Fibroblast of villous mesenchyme (primary cell): ENCODE data around the gene B3GNT9. TPM values are rescaled to one million over a fixed set of nuclear protein-coding genes. Genes with fewer than 3 reads are reported as not detected.
A peak's percentile ranks its signal among the peaks of the same experiment; 100 is the strongest.

Experiments used
- DNase-seq: peaks from one replicate; pipeline ENCODE4 v3.0.0-alpha.2; 2010; ENCODE audit warnings: low read depth
- H3K4me3 ChIP-seq: 2 replicates; pipeline ENCODE4 v1.5.1; 2011; ENCODE audit warnings: low read depth, mild to moderate bottlenecking, low read length
- total RNA-seq: library from RNA; depleted of rRNA; stranded (reverse); fragments of >200 nt; gene quantifications from 2 replicates; pipeline ENCODE4 v1.2.3, GENCODE V29; 2012
- TF ChIP-seq, protein P1 (sequence below): IDR thresholded peaks from 2 replicates; pipeline ENCODE4 v1.5.1; 2012; ENCODE audit warnings: low read depth, mild to moderate bottlenecking, low read length; ENCODE audit not compliant: insufficient read depth

B3GNT9 gene
- total RNA-seq, 1 donor, result 41.9 TPM

DNA sequence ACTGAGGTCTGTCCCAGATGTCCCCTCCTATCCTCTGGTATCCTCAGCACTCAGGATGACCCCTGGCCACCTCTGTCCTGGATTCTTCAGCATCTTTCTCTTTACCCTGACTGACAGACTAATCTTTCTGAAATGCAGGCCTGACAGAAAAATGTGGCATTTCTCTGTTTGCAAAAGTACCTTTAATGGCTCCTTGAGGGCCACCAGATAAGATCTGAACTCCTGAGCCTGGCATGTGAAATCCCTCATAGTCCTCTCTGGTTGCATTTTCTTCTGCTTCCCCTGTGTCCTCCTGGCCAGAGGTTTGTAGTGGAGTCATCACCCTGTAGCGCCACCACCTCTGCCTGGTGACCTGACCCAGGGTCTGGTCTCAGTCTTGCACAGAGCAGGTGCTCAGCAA, 46.1 kb upstream of the B3GNT9 start:
- DNase-seq, result no peak
- TF ChIP-seq, protein P1, sequence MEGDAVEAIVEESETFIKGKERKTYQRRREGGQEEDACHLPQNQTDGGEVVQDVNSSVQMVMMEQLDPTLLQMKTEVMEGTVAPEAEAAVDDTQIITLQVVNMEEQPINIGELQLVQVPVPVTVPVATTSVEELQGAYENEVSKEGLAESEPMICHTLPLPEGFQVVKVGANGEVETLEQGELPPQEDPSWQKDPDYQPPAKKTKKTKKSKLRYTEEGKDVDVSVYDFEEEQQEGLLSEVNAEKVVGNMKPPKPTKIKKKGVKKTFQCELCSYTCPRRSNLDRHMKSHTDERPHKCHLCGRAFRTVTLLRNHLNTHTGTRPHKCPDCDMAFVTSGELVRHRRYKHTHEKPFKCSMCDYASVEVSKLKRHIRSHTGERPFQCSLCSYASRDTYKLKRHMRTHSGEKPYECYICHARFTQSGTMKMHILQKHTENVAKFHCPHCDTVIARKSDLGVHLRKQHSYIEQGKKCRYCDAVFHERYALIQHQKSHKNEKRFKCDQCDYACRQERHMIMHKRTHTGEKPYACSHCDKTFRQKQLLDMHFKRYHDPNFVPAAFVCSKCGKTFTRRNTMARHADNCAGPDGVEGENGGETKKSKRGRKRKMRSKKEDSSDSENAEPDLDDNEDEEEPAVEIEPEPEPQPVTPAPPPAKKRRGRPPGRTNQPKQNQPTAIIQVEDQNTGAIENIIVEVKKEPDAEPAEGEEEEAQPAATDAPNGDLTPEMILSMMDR, result no peak
- no peak overlapping the region for H3K4me3 ChIP-seq

DNA sequence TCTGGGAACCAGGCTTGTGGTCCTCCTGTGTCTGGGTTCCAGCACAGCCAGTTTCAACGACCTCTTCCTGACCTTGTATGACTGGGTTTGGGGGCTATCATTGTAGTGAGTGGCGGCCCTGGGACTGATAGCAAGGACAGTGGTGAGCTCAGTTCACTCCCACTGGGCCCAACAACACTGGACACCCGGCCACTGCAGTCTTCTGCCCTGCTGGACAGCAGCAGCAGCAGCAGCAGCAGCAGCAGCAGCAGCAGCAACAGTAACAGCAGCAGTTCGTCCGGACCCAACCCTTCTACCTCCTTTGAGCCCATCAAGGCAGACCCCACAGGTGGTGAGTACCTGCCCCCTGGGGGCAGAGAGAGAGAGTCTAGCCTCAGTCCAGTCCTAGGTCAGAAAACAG, 44.9 kb upstream of the B3GNT9 start:
- TF ChIP-seq, protein P1, result no peak
- no peak overlapping the region for H3K4me3 ChIP-seq
- no peak for DNase-seq

DNA sequence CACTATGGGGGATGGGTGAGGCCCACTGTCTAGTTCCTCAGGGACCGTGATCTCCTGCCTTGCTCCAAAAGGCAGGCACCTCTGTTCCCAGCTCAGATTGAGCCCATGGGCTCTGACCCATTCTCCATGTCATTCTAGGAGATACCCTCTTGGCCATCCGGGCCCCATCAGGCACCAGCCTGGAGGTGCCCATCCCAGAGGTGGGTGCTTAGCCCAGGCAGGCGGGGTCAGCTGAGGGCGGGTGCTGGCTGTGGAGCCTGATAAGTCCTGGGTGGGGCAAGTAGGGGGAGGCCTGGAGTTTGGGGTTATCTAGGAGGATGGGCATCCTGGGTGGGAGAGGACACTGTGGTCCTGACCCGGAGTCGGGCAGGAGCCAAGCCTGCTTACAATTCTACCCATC, 43.5 kb upstream of the B3GNT9 start:
- DNase-seq, result no peak
- TF ChIP-seq, protein P1, result no peak
- no peak overlapping the region for H3K4me3 ChIP-seq

DNA sequence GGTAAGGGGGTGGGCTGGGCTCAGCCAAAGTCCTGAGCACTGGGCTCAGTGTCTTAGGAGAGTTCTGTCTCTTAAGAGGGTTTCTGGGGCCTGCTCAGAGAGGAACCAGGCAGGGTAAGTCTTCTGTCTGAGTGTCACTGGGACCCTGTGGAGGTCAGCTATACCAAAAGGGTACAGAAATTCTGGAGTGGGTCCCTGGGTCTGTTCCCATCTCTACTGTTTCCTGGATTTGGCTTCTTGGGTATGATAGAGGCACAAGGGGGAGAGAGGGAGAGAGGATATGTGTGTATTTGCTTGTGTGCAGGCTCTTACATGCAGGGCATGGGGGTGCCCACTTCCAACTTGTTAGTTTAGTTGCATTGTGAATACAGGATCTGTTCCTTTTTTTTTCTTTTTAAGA, 42.7 kb upstream of the B3GNT9 start:
- H3K4me3 ChIP-seq, result peak overlapping the region; percentile 96
- DNase-seq, result no peak
- TF ChIP-seq, protein P1, result no peak

DNA sequence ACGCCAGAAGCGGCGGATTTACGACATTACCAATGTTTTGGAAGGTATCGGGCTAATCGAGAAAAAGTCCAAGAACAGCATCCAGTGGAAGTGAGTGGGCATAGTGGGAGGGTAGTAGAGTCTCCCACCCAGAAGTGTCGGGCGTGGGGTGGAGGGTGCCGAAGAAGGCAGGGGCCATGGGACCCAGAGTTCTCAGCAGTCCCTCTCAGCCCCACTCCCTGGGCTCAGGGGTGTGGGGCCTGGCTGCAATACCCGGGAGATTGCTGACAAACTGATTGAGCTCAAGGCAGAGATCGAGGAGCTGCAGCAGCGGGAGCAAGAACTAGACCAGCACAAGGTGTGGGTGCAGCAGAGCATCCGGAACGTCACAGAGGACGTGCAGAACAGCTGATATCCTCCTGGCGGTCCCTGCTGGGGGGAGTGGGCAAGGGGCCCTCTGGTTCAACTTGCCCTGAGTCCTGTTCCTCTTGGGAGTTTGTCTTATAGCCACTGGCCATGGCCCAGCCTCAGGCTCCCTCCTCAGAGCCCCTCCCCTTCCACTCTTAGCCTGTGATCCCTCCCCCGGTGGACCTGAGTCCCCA, 42.1 kb upstream of the B3GNT9 start:
- TF ChIP-seq, protein P1, result no peak
- H3K4me3 ChIP-seq, result peak overlapping the region; percentile 96
- DNase-seq, result no peak

DNA sequence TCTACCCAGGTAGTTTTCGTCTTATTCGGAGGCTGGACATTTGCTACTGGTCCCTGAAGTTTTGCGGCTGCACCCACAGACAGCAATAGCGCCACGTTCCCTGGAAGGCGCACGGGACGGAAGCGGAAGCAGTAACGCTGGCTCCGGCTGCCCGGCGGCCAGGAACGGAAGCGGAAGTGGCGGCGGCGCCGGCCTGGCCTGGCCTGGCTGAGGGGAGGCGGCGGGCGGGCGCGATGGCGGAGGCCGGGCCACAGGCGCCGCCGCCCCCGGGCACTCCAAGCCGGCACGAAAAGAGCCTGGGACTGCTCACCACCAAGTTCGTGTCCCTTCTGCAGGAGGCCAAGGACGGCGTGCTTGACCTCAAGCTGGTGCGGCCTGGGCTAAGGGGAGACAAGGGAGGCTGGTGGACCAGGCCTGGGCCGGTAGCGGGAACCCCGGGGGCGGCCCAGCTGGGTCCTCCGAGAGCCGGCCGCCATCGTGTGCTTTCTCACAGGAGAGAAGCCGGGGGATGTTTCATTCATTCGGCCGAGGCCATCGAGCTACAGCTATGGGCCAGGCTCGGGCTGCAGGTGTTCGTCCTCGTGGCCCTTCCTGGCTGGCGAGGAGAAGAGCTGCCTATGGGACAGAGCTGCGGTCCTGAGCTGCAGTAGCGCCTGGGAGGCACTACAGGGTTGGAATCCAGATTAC, 41.3 kb upstream of the B3GNT9 start, which contains the start of gene E2F4:
Gene E2F4, plus strand, starts transcription at position 161 of the 687 bp plus-strand sequence. Its CDS starts 73 bp downstream, at position 234.
- H3K4me3 ChIP-seq, result peak within 1 kb of the TSS; percentile 96
- TF ChIP-seq, protein P1, result no peak
- peak; percentile 95 for DNase-seq
